CD14-positive monocyte (primary cell): ENCODE measurements around the gene RFX7. TPM values are rescaled to one million over a fixed set of nuclear protein-coding genes. Genes with fewer than 3 reads are reported as not detected.

Experiments
- DNase-seq, 3 donors: peaks; one replicate each; pipeline ENCODE4 v3.0.0-alpha.2; 2011 to 2022
- H2AFZ ChIP-seq: 2 replicates; pipeline ENCODE4 v1.6.0; 2012; ENCODE audit warnings: mild to moderate bottlenecking, low read depth, low read length, inconsistent platforms; ENCODE audit not compliant: insufficient read depth, poor library complexity, severe bottlenecking
- H3K27ac ChIP-seq, 2 donors: 1 replicate in 1 of 2; 2 replicates in 1 of 2; pipeline ENCODE4 v1.5.1; 2012 to 2013; ENCODE audit warnings: low read length in 2 of 2, control low read depth in 1 of 2, inconsistent platforms in 1 of 2, low read depth in 1 of 2, mild to moderate bottlenecking in 1 of 2
- H3K27me3 ChIP-seq, 2 donors: one replicate each; pipeline versions ENCODE4 v1.6.0 to v1.6.1; 2011 to 2013; ENCODE audit warnings: low read length in 2 of 2; ENCODE audit not compliant: control insufficient read depth in 2 of 2, insufficient read depth in 2 of 2
- H3K36me3 ChIP-seq, 2 donors: replicated peaks in 1 of 2; 1 replicate in 1 of 2; 2 replicates in 1 of 2; pipeline versions ENCODE4 v1.5.1 to v1.6.1; 2012 to 2013; ENCODE audit warnings: low read length in 2 of 2, control low read depth in 1 of 2, inconsistent platforms in 1 of 2, mild to moderate bottlenecking in 1 of 2; ENCODE audit not compliant: insufficient read depth in 2 of 2, control insufficient read depth in 1 of 2
- H3K4me1 ChIP-seq, 2 donors: 1 replicate in 1 of 2; 2 replicates in 1 of 2; pipeline versions ENCODE4 v1.5.1 to v1.6.1; 2012 to 2013; ENCODE audit warnings: low read length in 2 of 2, control low read depth in 1 of 2, inconsistent platforms in 1 of 2, mild to moderate bottlenecking in 1 of 2, moderate library complexity in 1 of 2; ENCODE audit not compliant: insufficient read depth in 2 of 2, control insufficient read depth in 1 of 2
- H3K4me2 ChIP-seq: replicated peaks from 2 replicates; pipeline ENCODE3; 2012; ENCODE audit warnings: low read length, moderate library complexity, mild to moderate bottlenecking; ENCODE audit not compliant: poor library complexity, severe bottlenecking; ENCODE audit errors: extremely low read depth
- H3K4me3 ChIP-seq, 3 experiments: fragments of 200-600 bp in 1 of 3; sonication (generic) in 1 of 3; replicated peaks in 1 of 3; 1 replicate in 2 of 3; 2 replicates in 1 of 3; pipeline ENCODE4 v1.5.1; 2011 to 2013; ENCODE audit warnings: low read length in 3 of 3, mild to moderate bottlenecking in 3 of 3, control low read depth in 2 of 3, low read depth in 2 of 3, inconsistent platforms in 1 of 3, moderate library complexity in 1 of 3
- H3K79me2 ChIP-seq: 2 replicates; pipeline ENCODE4 v1.6.0; 2012; ENCODE audit warnings: mild to moderate bottlenecking, control low read depth, inconsistent platforms, low read length, moderate library complexity; ENCODE audit not compliant: insufficient read depth
- H3K9ac ChIP-seq: 2 replicates; pipeline ENCODE4 v1.6.0; 2017; ENCODE audit warnings: low read length, mild to moderate bottlenecking; ENCODE audit not compliant: insufficient read depth, poor library complexity, severe bottlenecking
- H3K9me3 ChIP-seq, 2 donors: replicated peaks in 1 of 2; 1 replicate in 1 of 2; 2 replicates in 1 of 2; pipeline versions ENCODE4 v1.5.1 to v1.6.1; 2012 to 2013; ENCODE audit warnings: low read length in 2 of 2, control low read depth in 1 of 2; ENCODE audit not compliant: control insufficient read depth in 1 of 2, insufficient read depth in 1 of 2
- H4K20me1 ChIP-seq: 2 replicates; pipeline ENCODE4 v1.6.0; 2012; ENCODE audit warnings: mild to moderate bottlenecking, low read length, control low read depth, moderate library complexity; ENCODE audit not compliant: insufficient read depth
- H3K27ac Mint-ChIP-seq, 7 donors: one replicate each; pipeline ENCODE4 v1.8.0; 2020; ENCODE audit warnings: mild to moderate bottlenecking in 7 of 7, mixed read lengths in 7 of 7, moderate library complexity in 6 of 7, inconsistent platforms in 2 of 7
- H3K27me3 Mint-ChIP-seq, 3 donors: one replicate each; pipeline ENCODE4 v1.8.0; 2021 to 2022; ENCODE audit warnings: low read depth in 3 of 3, mild to moderate bottlenecking in 3 of 3, mixed read lengths in 3 of 3, moderate library complexity in 3 of 3, inconsistent platforms in 1 of 3
- H3K36me3 Mint-ChIP-seq, 2 donors: one replicate each; pipeline ENCODE4 v1.8.0; 2020; ENCODE audit warnings: mixed read lengths in 2 of 2, inconsistent platforms in 1 of 2, mild to moderate bottlenecking in 1 of 2
- H3K4me1 Mint-ChIP-seq: one replicate; pipeline ENCODE4 v1.8.0; 2020; ENCODE audit warnings: mild to moderate bottlenecking, mixed read lengths
- H3K4me3 Mint-ChIP-seq, 2 donors: one replicate each; pipeline ENCODE4 v1.8.0; 2020; ENCODE audit warnings: mild to moderate bottlenecking in 2 of 2, mixed read lengths in 2 of 2, moderate library complexity in 1 of 2
- H3K9me3 Mint-ChIP-seq, 7 donors: one replicate each; pipeline ENCODE4 v1.8.0; 2020 to 2022; ENCODE audit warnings: mixed read lengths in 7 of 7, mild to moderate bottlenecking in 6 of 7, moderate library complexity in 6 of 7, inconsistent platforms in 2 of 7
- WGBS: methylation state at CpG from one replicate; pipeline ENCODE4 v1.1.5; 2013; ENCODE audit warnings: missing lambda C conversion rate; ENCODE audit not compliant: insufficient coverage; 5-methylcytosine and 5-hydroxymethylcytosine counted together
- intact Hi-C, 2 donors: fragments of 100-400 bp; cut with micrococcal nuclease; formaldehyde crosslinking; loops; one replicate each; pipeline versions ENCODE4 v1.15.0 to v1.15.1; 2023
- polyA plus RNA-seq, 3 donors: library from polyadenylated mRNA; depleted of rRNA in 1 of 3; unstranded in 2 of 3; stranded (reverse) in 1 of 3; fragments of 300-500 nt in 2 of 3; fragments of >200 nt in 1 of 3; fragmentation: Illumina TruSeq in 2 of 3; gene quantifications; 1 replicate in 2 of 3; 2 replicates in 1 of 3; pipeline ENCODE4 v1.2.3, GENCODE V29; 2012 to 2021
- TF ChIP-seq, protein P1 (sequence below): fragments of 200-600 bp; IDR thresholded peaks from one replicate; pipeline ENCODE4 v1.8.0; 2022; ENCODE audit warnings: antibody characterized with exemption, mild to moderate bottlenecking

Gene RFX7
- polyA plus RNA-seq, 3 donors: 1.0 to 2.9 (median 1.2) TPM

DNA sequence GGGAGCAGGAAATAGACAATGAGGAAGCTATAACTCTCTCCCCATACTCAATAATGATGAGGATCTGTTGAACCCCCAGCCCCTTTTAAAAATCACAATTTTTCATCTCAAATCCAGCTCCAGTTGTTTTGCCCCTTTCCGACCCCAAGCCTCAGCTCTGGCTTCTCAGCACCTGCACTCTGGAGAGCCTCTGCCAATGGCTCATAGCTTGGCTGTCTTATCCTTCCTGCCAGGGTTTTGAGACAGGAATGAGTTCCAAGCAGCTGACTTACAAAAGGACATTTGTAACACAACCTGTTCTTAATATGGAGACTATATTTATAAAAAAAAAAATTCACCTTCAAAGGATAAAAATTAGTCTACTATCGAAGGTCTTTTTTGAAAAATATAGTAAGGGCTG lies 144.4 kb downstream of the RFX7 start:
- no peaks in the 10 kb centered on the region for H3K79me2 ChIP-seq
- no peak for DNase-seq
- Mint-ChIP-seq H3K4me3 (no peak overlapping the region), H3K27ac (peak overlapping the region in 1 of 7 donors; percentile 44), H3K27me3 (peaks cover 0 to 2% (median 0%) of the 10 kb centered on the region in 3 donors), H3K4me1 (no peaks in the 10 kb centered on the region), H3K36me3 (peaks cover 44 to 49% of the 10 kb centered on the region in 2 donors), H3K9me3 (no peaks in the 10 kb centered on the region)
- WGBS: 100% methylated on average over 1 of the region's 2 CpGs
- H3K4me3 ChIP-seq: no peak overlapping the region
- H3K4me2 ChIP-seq: no peak overlapping the region
- TF ChIP-seq, protein P1, sequence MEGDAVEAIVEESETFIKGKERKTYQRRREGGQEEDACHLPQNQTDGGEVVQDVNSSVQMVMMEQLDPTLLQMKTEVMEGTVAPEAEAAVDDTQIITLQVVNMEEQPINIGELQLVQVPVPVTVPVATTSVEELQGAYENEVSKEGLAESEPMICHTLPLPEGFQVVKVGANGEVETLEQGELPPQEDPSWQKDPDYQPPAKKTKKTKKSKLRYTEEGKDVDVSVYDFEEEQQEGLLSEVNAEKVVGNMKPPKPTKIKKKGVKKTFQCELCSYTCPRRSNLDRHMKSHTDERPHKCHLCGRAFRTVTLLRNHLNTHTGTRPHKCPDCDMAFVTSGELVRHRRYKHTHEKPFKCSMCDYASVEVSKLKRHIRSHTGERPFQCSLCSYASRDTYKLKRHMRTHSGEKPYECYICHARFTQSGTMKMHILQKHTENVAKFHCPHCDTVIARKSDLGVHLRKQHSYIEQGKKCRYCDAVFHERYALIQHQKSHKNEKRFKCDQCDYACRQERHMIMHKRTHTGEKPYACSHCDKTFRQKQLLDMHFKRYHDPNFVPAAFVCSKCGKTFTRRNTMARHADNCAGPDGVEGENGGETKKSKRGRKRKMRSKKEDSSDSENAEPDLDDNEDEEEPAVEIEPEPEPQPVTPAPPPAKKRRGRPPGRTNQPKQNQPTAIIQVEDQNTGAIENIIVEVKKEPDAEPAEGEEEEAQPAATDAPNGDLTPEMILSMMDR: no peak
- H3K9ac ChIP-seq: no peak overlapping the region
- intact Hi-C loops: no loop called here
- H2AFZ ChIP-seq: no peak overlapping the region
- H4K20me1 ChIP-seq: no peaks in the 10 kb centered on the region
- H3K4me1 ChIP-seq: no peaks in the 10 kb centered on the region
- H3K9me3 ChIP-seq: no peaks in the 10 kb centered on the region
- peaks cover 55 to 62% of the 10 kb centered on the region in 2 donors for H3K36me3 ChIP-seq
- H3K27me3 ChIP-seq: no peaks in the 10 kb centered on the region
- no peak overlapping the region for H3K27ac ChIP-seq

DNA sequence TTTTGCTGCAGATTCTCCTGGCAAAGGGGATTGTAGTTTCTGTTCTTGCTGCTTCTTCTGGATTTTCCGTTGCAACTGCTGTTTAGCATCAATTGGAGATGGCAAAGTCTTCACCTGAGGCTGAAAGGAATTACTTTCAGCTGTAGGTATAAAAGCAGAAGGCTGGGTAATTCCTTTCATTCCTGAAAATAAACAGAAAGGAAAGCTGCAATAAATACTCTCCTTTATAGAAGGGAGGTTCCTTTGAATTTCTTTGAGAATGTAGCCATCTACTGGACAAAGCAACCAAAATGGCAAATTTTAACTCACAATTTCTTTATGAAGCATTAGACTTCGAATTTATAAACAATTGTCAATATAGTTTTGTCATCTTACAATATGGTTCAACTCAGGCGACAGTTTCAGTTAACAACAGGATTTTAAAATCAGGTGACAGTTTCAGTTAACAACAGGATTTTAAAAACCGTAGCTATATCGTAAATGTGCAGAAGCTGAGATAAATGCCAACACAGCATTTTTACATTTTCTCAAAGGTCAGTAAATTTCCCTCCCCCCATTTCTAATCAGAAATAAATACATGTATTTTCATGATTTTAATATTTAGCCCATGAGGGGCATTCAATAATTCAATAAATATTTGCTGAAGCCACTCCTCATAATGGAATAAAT lies 145.3 kb downstream of the RFX7 start:
- Histone ChIP-seq H3K4me2 (no peak overlapping the region), H3K9me3 (no peaks in the 10 kb centered on the region), H3K9ac (no peak overlapping the region), H3K27ac (no peak overlapping the region), H3K27me3 (no peaks in the 10 kb centered on the region), H3K36me3 (peaks cover 56 to 72% of the 10 kb centered on the region in 2 donors), H4K20me1 (no peaks in the 10 kb centered on the region), H3K4me1 (no peaks in the 10 kb centered on the region), H3K4me3 (no peak overlapping the region), H2AFZ (no peak overlapping the region), H3K79me2 (no peaks in the 10 kb centered on the region)
- intact Hi-C loops: no loop called here
- no peak for DNase-seq
- H3K4me3 Mint-ChIP-seq: no peak overlapping the region
- H3K27ac Mint-ChIP-seq: no peak overlapping the region
- TF ChIP-seq, protein P1: no peak
- peaks cover 53 to 59% of the 10 kb centered on the region in 2 donors for H3K36me3 Mint-ChIP-seq
- no CpG with 5 or more reads among the region's 5 CpGs for WGBS
- H3K27me3 Mint-ChIP-seq: peaks cover 0 to 2% (median 0%) of the 10 kb centered on the region in 3 donors
- H3K9me3 Mint-ChIP-seq: no peaks in the 10 kb centered on the region
- no peaks in the 10 kb centered on the region for H3K4me1 Mint-ChIP-seq
